B cell (primary cell): ENCODE results near the gene C19orf73. TPM values are rescaled to one million over a fixed set of nuclear protein-coding genes. Genes with fewer than 3 reads are reported as not detected.

Source experiments
- ATAC-seq: fragments of 200-7000 bp; cut with Tn5 transposase; one replicate; pipeline ENCODE4 v1.10.0; 2021; ENCODE audit warnings: low read depth, mild to moderate bottlenecking, moderate number of reproducible peaks, moderate library complexity
- CTCF ChIA-PET: fragments of 350-600 bp; sonication (Branson Sonifier 250); formaldehyde crosslinking; loops from one replicate; lab custom pipeline; 2021; ENCODE audit warnings: antibody characterized with exemption, inconsistent platforms; lab: Charles Lee
- POLR2A ChIA-PET: fragments of 350-600 bp; sonication (Branson Sonifier 250); formaldehyde crosslinking; loops from one replicate; lab custom pipeline; 2021; ENCODE audit warnings: antibody characterized with exemption; lab: Charles Lee
- DNase-seq: peaks from one replicate; pipeline ENCODE4 v3.0.0; 2013
- H2AFZ ChIP-seq: 2 replicates; pipeline ENCODE4 v1.6.1; 2012; ENCODE audit warnings: mild to moderate bottlenecking, low read depth, low read length; ENCODE audit not compliant: insufficient read depth, poor library complexity, severe bottlenecking
- H3K27ac ChIP-seq, 2 donors: 1 replicate in 1 of 2; 2 replicates in 1 of 2; pipeline ENCODE4 v1.5.1; 2012 to 2013; ENCODE audit warnings: low read length in 2 of 2, mild to moderate bottlenecking in 2 of 2, moderate library complexity in 1 of 2
- H3K27me3 ChIP-seq, 4 experiments: fragments of 200-600 bp in 1 of 4; sonication (generic) in 1 of 4; replicated peaks in 1 of 4; 1 replicate in 2 of 4; 2 replicates in 2 of 4; pipeline versions ENCODE4 v1.6.1 to v1.7.0; 2013 to 2016; ENCODE audit warnings: low read length in 3 of 4, mild to moderate bottlenecking in 2 of 4, mixed read lengths in 1 of 4, moderate library complexity in 1 of 4; ENCODE audit not compliant: insufficient read depth in 4 of 4, control insufficient read depth in 3 of 4; ENCODE audit errors: control extremely low read depth in 1 of 4
- H3K36me3 ChIP-seq, 2 experiments: replicated peaks in 1 of 2; 1 replicate in 1 of 2; 2 replicates in 1 of 2; pipeline versions ENCODE4 v1.6.1 to v1.7.1; 2013; ENCODE audit warnings: low read length in 1 of 2; ENCODE audit not compliant: insufficient read depth in 2 of 2, control insufficient read depth in 1 of 2; ENCODE audit errors: control extremely low read depth in 1 of 2, extremely low read depth in 1 of 2
- H3K4me1 ChIP-seq, 2 donors: fragments of 200-600 bp in 1 of 2; sonication (generic) in 1 of 2; 1 replicate in 1 of 2; 2 replicates in 1 of 2; pipeline versions ENCODE4 v1.5.1 to v1.6.1; 2013 to 2017; ENCODE audit warnings: low read length in 2 of 2; ENCODE audit not compliant: control insufficient read depth in 2 of 2, insufficient read depth in 2 of 2
- H3K4me2 ChIP-seq: replicated peaks from 2 replicates; pipeline ENCODE3; 2012; ENCODE audit warnings: mild to moderate bottlenecking, low read depth, low read length; ENCODE audit not compliant: poor library complexity, severe bottlenecking
- H3K4me3 ChIP-seq, 5 experiments: fragments of 200-600 bp in 1 of 5; sonication (generic) in 1 of 5; 1 replicate in 3 of 5; 2 replicates in 2 of 5; pipeline versions ENCODE4 v1.5.1 to v1.7.0; 2011 to 2016; ENCODE audit warnings: low read length in 4 of 5, mild to moderate bottlenecking in 4 of 5, low read depth in 2 of 5, control low read depth in 1 of 5, moderate library complexity in 1 of 5; ENCODE audit not compliant: insufficient read depth in 1 of 5; ENCODE audit errors: control extremely low read depth in 1 of 5, extremely low read depth in 1 of 5
- H3K79me2 ChIP-seq: fragments of 200-600 bp; sonication (generic); one replicate; pipeline ENCODE4 v1.6.0; 2016; ENCODE audit warnings: low read length; ENCODE audit not compliant: control insufficient read depth, insufficient read depth
- H3K9ac ChIP-seq: fragments of 200-600 bp; sonication (generic); 2 replicates; pipeline ENCODE4 v1.6.1; 2017; ENCODE audit warnings: mild to moderate bottlenecking, low read length, moderate library complexity
- H3K9me3 ChIP-seq, 3 donors: one replicate each; pipeline versions ENCODE4 v1.6.1 to v1.7.1; 2013; ENCODE audit warnings: low read length in 2 of 3; ENCODE audit not compliant: control insufficient read depth in 2 of 3, insufficient read depth in 1 of 3; ENCODE audit errors: control extremely low read depth in 1 of 3
- H4K20me1 ChIP-seq: 2 replicates; pipeline ENCODE4 v1.6.0; 2012; ENCODE audit warnings: mild to moderate bottlenecking, low read length; ENCODE audit not compliant: insufficient read depth, control insufficient read depth, poor library complexity, severe bottlenecking
- H3K27ac Mint-ChIP-seq: one replicate; pipeline ENCODE4 v1.8.0; 2021; ENCODE audit warnings: mixed read lengths
- H3K27me3 Mint-ChIP-seq: one replicate; pipeline ENCODE4 v1.8.0; 2021; ENCODE audit warnings: mixed read lengths
- H3K4me1 Mint-ChIP-seq: one replicate; pipeline ENCODE4 v1.8.0; 2021; ENCODE audit warnings: mixed read lengths
- H3K4me3 Mint-ChIP-seq: one replicate; pipeline ENCODE4 v1.8.0; 2021; ENCODE audit warnings: mixed read lengths
- H3K9me3 Mint-ChIP-seq: one replicate; pipeline ENCODE4 v1.8.0; 2022; ENCODE audit warnings: mixed read lengths; ENCODE audit not compliant: insufficient read depth
- EZH2 ChIP-seq: IDR thresholded peaks from 2 replicates; pipeline ENCODE4 v1.6.1; 2012; ENCODE audit warnings: borderline replicate concordance, low read depth, mild to moderate bottlenecking, moderate library complexity, low read length; ENCODE audit not compliant: insufficient read depth, poor library complexity, severe bottlenecking
- WGBS: methylation state at CpG from one replicate; pipeline ENCODE4 v1.1.5; 2013; ENCODE audit warnings: missing lambda C conversion rate; ENCODE audit not compliant: insufficient coverage; 5-methylcytosine and 5-hydroxymethylcytosine counted together
- intact Hi-C: fragments of 100-400 bp; cut with micrococcal nuclease; formaldehyde crosslinking; loops from one replicate; pipeline ENCODE4 v1.10.0; 2022
- polyA plus RNA-seq: library from polyadenylated mRNA; depleted of rRNA; stranded (reverse); fragments of >200 nt; gene quantifications from 2 replicates; pipeline ENCODE4 v1.2.3, GENCODE V29; 2012
- total RNA-seq, 2 donors: library from RNA; stranded (reverse); fragments of 120-200 nt in 1 of 2; gene quantifications; 1 replicate in 1 of 2; 2 replicates in 1 of 2; pipeline versions ENCODE4 v1.2.3 to v1.2.4, GENCODE V29; 2013 to 2022
- TF ChIP-seq, protein P1 (sequence below): fragments of 200-600 bp; IDR thresholded peaks from one replicate; pipeline ENCODE4 v1.8.0; 2022; ENCODE audit warnings: antibody characterized with exemption, mild to moderate bottlenecking

Gene C19orf73
- total and polyA plus RNA-seq, 2 donors (not counting 1 experiment from before 2014, with no cell fraction given) = 3.9 to 8.2 TPM

DNA sequence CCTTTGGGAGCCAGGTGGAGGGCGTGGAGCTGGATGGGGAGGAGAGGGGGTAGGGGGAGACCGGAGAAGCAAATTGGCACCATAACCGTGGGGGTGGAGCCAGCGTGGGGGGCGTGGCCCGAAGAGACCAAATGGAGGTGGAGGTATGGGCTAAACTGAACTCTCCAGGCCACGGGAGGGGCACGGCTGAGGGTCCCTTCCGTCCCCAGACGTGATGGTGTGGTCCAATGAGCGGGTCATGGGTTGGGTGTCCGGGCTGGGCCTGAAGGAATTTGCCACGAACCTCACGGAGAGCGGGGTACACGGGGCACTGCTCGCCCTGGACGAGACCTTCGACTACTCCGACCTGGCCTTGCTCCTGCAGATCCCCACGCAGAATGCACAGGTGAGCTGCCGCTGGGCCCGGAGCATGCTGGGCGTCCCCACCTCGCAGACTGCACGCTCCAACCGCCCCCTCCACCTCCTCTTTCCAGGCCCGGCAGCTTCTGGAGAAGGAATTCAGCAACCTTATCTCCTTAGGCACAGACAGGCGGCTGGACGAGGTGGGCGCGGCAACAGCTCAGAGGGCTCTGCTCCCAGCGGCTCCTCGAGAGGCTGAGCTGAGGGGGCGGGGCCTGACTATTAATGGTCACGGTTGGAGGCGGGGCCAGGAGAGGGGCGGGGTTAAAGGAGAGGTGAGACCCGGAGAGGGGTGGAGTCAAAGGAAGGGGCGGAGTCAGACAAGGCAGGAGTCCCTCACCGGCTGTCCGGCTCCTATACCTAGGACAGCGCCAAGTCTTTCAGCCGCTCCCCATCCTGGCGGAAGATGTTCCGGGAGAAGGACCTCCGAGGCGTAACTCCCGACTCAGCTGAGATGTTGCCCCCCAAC, 30.1 kb upstream of the C19orf73 start:
- peaks cover 0 to 81% (median 38%) of the 10 kb centered on the region in 4 experiments for H3K27me3 ChIP-seq
- Mint-ChIP-seq H3K9me3 (no peaks in the 10 kb centered on the region), H3K4me3 (peak overlapping the region; percentile 89), H3K4me1 (peaks cover 42% of the 10 kb centered on the region), H3K27ac (no peak overlapping the region), H3K27me3 (peaks cover 57% of the 10 kb centered on the region)
- peak; percentile 53 for ATAC-seq
- H3K9ac ChIP-seq = peak overlapping the region; percentile 78
- no peaks in the 10 kb centered on the region for H3K79me2 ChIP-seq
- H3K4me2 ChIP-seq = peak overlapping the region; percentile 97
- 8% methylated on average over 45 of the region's 49 CpGs for WGBS
- peak overlapping the region; percentile 19 for H2AFZ ChIP-seq
- peak; percentile 82 for DNase-seq
- H3K36me3 ChIP-seq = no peaks in the 10 kb centered on the region
- peaks cover 0 to 57% (median 7%) of the 10 kb centered on the region in 3 donors for H3K9me3 ChIP-seq
- no peak for TF ChIP-seq EZH2
- TF ChIP-seq, protein P1, sequence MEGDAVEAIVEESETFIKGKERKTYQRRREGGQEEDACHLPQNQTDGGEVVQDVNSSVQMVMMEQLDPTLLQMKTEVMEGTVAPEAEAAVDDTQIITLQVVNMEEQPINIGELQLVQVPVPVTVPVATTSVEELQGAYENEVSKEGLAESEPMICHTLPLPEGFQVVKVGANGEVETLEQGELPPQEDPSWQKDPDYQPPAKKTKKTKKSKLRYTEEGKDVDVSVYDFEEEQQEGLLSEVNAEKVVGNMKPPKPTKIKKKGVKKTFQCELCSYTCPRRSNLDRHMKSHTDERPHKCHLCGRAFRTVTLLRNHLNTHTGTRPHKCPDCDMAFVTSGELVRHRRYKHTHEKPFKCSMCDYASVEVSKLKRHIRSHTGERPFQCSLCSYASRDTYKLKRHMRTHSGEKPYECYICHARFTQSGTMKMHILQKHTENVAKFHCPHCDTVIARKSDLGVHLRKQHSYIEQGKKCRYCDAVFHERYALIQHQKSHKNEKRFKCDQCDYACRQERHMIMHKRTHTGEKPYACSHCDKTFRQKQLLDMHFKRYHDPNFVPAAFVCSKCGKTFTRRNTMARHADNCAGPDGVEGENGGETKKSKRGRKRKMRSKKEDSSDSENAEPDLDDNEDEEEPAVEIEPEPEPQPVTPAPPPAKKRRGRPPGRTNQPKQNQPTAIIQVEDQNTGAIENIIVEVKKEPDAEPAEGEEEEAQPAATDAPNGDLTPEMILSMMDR = no peak
- POLR2A ChIA-PET = interaction anchor here (0.6 kb wide), 1 partner anchor 22 kb away, joined by 7 read pairs; no protein-coding TSS in a partner anchor
- intact Hi-C loops = loop anchor here (5.0 to 10.0 kb wide), 2 partner anchors 37 to 56 kb away; partner anchors contain the start of gene LIN7B
- H3K4me3 ChIP-seq = peak overlapping the region in 4 of 5 experiments; percentile 57 to 76 (median 61)
- H3K27ac ChIP-seq = no peak overlapping the region
- H4K20me1 ChIP-seq = no peaks in the 10 kb centered on the region
- H3K4me1 ChIP-seq = peaks cover 44 to 48% of the 10 kb centered on the region in 2 donors
- CTCF ChIA-PET = interaction anchor here (0.6 to 1.8 kb wide), 6 partner anchors 34 to 234 kb away, joined by 3 to 10 read pairs (median 4); partner anchors contain the start of genes GYS1, LIN7B and RUVBL2
